ENCODE data around the gene ADAP1.

GRCh38 chr7:919924-920341 is 34.5 kb downstream of the ADAP1 start:
- no peak for TF ChIP-seq CTCF (IDR thresholded peaks at IDR 0.05)
- no peak for TF ChIP-seq POLR2A (IDR thresholded peaks at IDR 0.05)
- no peak for TF ChIP-seq EP300 (IDR thresholded peaks at IDR 0.05)
